Stimulated activated CD4-positive, alpha-beta T cell treated with anti-CD3 and anti-CD28 coated beads, Interleukin-2, amount 100 ng/mL, for 4 hours (primary cell): ENCODE data around the gene WDR27.

ENCODE experiments used
- DNase-seq: peaks from one replicate; pipeline ENCODE4 v3.0.0-alpha.2; 2020; ENCODE audit warnings: low read depth

Gene WDR27

GRCh38 chr6:169561665-169562064 lies 140.2 kb downstream of the WDR27 start:
- DNase-seq: no peak

- DNase-seq: no peak
Observed at GRCh38 chr6:169559592-169559991, 142.2 kb downstream of the WDR27 start.

- no peak for DNase-seq
Observed at GRCh38 chr6:169558774-169559441, 142.9 kb downstream of the WDR27 start.

GRCh38 chr6:169558378-169558773 lies 143.5 kb downstream of the WDR27 start:
- no peak for DNase-seq

- DNase-seq: no peak
Observed at GRCh38 chr6:169557887-169558286, 143.9 kb downstream of the WDR27 start.

- DNase-seq: no peak
Observed at GRCh38 chr6:169556758-169557548, 144.9 kb downstream of the WDR27 start.

- no peak for DNase-seq
Observed at GRCh38 chr6:169555971-169556617, 145.7 kb downstream of the WDR27 start.

- DNase-seq: no peak
Observed at GRCh38 chr6:169545982-169546381, 155.8 kb downstream of the WDR27 start.

- no peak for DNase-seq
Observed at GRCh38 chr6:169543704-169544103, 158.1 kb downstream of the WDR27 start.

GRCh38 chr6:169542491-169542890 lies 159.3 kb downstream of the WDR27 start:
- no peak for DNase-seq

- no peak for DNase-seq
Observed at GRCh38 chr6:169539176-169539897, 162.5 kb downstream of the WDR27 start.

- DNase-seq: no peak
Observed at GRCh38 chr6:169536446-169537170, 165.2 kb downstream of the WDR27 start.

GRCh38 chr6:169534039-169534421 lies 167.8 kb downstream of the WDR27 start:
- DNase-seq: no peak

- DNase-seq: no peak
Observed at GRCh38 chr6:169533301-169534038, 168.4 kb downstream of the WDR27 start.

- no peak for DNase-seq
Observed at GRCh38 chr6:169530752-169531123, 171.1 kb downstream of the WDR27 start.

GRCh38 chr6:169529931-169530751 lies 171.7 kb downstream of the WDR27 start:
- DNase-seq: no peak

GRCh38 chr6:169528755-169529154 lies 173.1 kb downstream of the WDR27 start:
- DNase-seq: no peak

GRCh38 chr6:169527306-169527705 lies 174.5 kb downstream of the WDR27 start:
- DNase-seq: no peak

GRCh38 chr6:169521825-169522224 lies 180.0 kb downstream of the WDR27 start:
- DNase-seq: no peak

GRCh38 chr6:169520104-169520503 lies 181.7 kb downstream of the WDR27 start:
- DNase-seq: no peak
